ENCODE data around the gene TIGAR.

- TF ChIP-seq CTCF (IDR thresholded peaks at IDR 0.05; ENCODE audit: insufficient read depth, low read length, poor library complexity, severe bottlenecking) (no peak), EZH2phosphoT487 (conservative IDR thresholded peaks at IDR 0.05; ENCODE audit: low read length) (no peak)
Observed at GRCh38 chr12:4303750-4304149, 17.3 kb upstream of the TIGAR start.
